Gastroesophageal sphincter (tissue), 4 donors: Measurements from ENCODE around the gene GNG12. TPM values are rescaled to one million over a fixed set of nuclear protein-coding genes. Genes with fewer than 3 reads are reported as not detected.

Source experiments
- ATAC-seq: fragments of 150-250 bp; one replicate; pipeline ENCODE4 v1.9.1; 2016; ENCODE audit warnings: mild to moderate bottlenecking, moderate library complexity
- H3K27ac ChIP-seq, 4 donors: fragments of 200-600 bp; sonication (generic) in 3 of 4; 1 replicate in 3 of 4; 2 replicates in 1 of 4; pipeline ENCODE4 v1.5.1; 2016 to 2019
- H3K27me3 ChIP-seq: fragments of 200-600 bp; sonication (generic); one replicate; pipeline ENCODE4 v1.5.1; 2019
- H3K36me3 ChIP-seq, 2 donors: fragments of 200-600 bp; sonication (generic); one replicate each; pipeline ENCODE4 v1.5.1; 2019; ENCODE audit warnings: control low read depth in 1 of 2
- H3K4me1 ChIP-seq, 3 donors: fragments of 200-600 bp; sonication (generic); 1 replicate in 2 of 3; 2 replicates in 1 of 3; pipeline ENCODE4 v1.5.1; 2016 to 2019; ENCODE audit warnings: control low read depth in 2 of 3
- H3K4me3 ChIP-seq, 2 donors: fragments of 200-600 bp; sonication (generic); one replicate each; pipeline ENCODE4 v1.5.1; 2019; ENCODE audit warnings: mild to moderate bottlenecking in 1 of 2, moderate library complexity in 1 of 2
- H3K9me3 ChIP-seq, 3 donors: fragments of 200-600 bp; sonication (generic); one replicate each; pipeline ENCODE4 v1.5.1; 2017 to 2019; ENCODE audit warnings: control low read depth in 2 of 3
- EP300 ChIP-seq: sonication (generic); formaldehyde crosslinking; IDR thresholded peaks from one replicate; pipeline ENCODE4 v1.6.1; 2017; ENCODE audit warnings: antibody characterized with exemption, mild to moderate bottlenecking
- POLR2A ChIP-seq, 2 donors: fragments of 450-650 bp; IDR thresholded peaks; one replicate each; pipeline ENCODE4 v1.6.1; 2017; ENCODE audit warnings: antibody characterized with exemption in 2 of 2, mild to moderate bottlenecking in 2 of 2, moderate library complexity in 1 of 2
- POLR2AphosphoS5 ChIP-seq: sonication (generic); formaldehyde crosslinking; IDR thresholded peaks from one replicate; pipeline ENCODE4 v1.6.1; 2017; ENCODE audit warnings: antibody characterized with exemption
- WGBS, 2 donors: methylation state at CpG; one replicate each; pipeline ENCODE4 v1.1.5; 2018; ENCODE audit warnings: low coverage in 1 of 2; 5-methylcytosine and 5-hydroxymethylcytosine counted together
- total RNA-seq, 4 donors: library from RNA; depleted of rRNA; stranded (reverse); fragments of >200 nt; gene quantifications; one replicate each; pipeline ENCODE4 v1.1.0, GENCODE V29; 2016
- TF ChIP-seq, protein P1 (sequence below), 4 experiments: fragments of 200-600 bp in 2 of 4; fragments of 450-650 bp in 2 of 4; sonication (generic) in 1 of 4; IDR thresholded peaks; one replicate each; pipeline ENCODE4 v1.5.1; 2017 to 2019; ENCODE audit warnings: antibody characterized with exemption in 4 of 4, mild to moderate bottlenecking in 2 of 4, moderate library complexity in 2 of 4

The GNG12 gene
- total RNA-seq, 4 donors from 2014 or later: 135 to 175 (median 149) TPM

DNA sequence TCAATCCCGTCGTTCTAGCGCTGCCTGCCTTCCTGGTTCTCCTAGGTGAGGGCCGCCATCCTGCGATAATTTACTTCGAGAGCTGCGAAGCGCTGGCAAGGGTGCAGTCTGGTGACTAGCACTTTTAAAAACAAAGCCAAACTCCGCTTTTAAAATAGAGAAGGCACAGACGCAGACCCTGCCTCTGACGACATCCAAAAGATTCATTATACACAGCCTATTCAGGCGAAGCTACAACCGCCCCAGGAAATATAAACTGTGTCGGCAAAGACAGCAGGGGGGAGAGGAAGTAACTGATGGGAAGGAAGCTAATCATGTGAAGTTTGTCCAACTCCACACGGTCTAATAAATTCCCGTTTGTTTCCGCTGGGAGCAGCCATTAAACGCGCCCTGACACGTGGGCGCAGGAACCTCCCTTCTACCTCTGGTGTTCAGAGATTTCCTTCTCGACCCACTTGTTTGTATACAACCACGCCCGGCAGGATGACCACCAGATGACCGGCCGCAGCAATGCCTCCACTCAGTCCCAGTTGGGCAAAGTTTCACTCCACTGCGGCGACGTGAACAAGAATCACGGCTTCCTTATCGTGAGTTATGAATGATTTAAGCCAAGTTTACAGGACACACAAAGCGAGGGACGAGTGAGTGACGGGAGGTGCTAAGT lies 1.3 kb downstream of the GNG12 start:
- peaks cover 0 to 51% (median 0%) of the 10 kb centered on the region in 3 donors for H3K4me1 ChIP-seq
- no peaks in the 10 kb centered on the region for H3K27me3 ChIP-seq
- ATAC-seq: peak; percentile 40
- no peaks in the 10 kb centered on the region for H3K9me3 ChIP-seq
- H3K36me3 ChIP-seq: no peaks in the 10 kb centered on the region
- WGBS, 2 donors: 0% methylated on average over 18 to 33 of the region's 34 CpGs
- peak overlapping the region; percentile 75 to 91 for H3K4me3 ChIP-seq
- TF ChIP-seq POLR2AphosphoS5: peak; percentile 90
- peak; percentile 34 for TF ChIP-seq POLR2A (IDR thresholded peaks at IDR 0.05)
- TF ChIP-seq EP300: no peak
- TF ChIP-seq, protein P1, sequence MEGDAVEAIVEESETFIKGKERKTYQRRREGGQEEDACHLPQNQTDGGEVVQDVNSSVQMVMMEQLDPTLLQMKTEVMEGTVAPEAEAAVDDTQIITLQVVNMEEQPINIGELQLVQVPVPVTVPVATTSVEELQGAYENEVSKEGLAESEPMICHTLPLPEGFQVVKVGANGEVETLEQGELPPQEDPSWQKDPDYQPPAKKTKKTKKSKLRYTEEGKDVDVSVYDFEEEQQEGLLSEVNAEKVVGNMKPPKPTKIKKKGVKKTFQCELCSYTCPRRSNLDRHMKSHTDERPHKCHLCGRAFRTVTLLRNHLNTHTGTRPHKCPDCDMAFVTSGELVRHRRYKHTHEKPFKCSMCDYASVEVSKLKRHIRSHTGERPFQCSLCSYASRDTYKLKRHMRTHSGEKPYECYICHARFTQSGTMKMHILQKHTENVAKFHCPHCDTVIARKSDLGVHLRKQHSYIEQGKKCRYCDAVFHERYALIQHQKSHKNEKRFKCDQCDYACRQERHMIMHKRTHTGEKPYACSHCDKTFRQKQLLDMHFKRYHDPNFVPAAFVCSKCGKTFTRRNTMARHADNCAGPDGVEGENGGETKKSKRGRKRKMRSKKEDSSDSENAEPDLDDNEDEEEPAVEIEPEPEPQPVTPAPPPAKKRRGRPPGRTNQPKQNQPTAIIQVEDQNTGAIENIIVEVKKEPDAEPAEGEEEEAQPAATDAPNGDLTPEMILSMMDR (IDR thresholded peaks at IDR 0.05): peak in 3 of 4 experiments; percentile 12 to 25 (median 18)
- peak overlapping the region; percentile 76 to 97 (median 94) for H3K27ac ChIP-seq

DNA sequence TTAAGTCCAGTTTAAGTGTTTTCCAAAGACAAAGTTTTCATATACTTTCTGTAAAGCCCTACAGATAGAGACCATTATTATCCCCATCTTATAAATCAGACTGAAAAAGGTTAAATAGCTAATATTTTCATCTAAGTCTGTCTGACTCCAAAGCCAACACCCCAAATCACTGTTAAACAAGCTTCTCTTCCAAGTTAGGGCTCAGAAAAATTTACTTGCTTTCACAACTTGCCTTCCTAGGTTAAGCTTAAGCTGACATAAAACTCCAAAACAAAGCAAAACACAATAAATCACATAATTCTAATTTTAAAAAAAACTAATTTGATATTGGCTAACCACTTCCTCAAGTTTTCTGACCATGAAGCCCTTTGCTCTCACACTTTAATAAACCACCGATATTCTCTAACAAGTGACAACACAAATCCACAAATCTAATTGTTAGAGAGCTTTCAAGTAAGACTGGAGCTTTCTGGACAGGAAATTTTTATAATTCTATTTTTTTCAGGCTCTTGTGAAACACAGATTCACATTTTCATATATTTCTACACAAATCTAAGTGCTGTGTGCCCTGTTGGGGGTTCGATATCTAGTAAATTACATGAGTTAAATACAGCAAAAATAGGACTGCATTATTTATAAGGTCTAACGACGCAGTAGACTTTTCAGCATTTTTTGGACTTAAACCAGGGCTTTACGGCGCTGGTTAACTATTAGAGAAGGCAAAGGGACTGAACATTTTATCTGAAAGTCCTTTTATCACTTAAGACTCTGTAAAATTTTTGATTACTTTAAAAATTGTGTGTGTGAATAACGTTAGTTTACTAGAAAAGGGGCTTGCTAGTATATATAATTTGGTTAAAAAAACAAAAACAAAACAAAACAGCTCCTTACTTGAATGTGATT lies 2.1 kb downstream of the GNG12 start:
- Histone ChIP-seq H3K4me1 (peaks cover 0 to 54% (median 0%) of the 10 kb centered on the region in 3 donors), H3K9me3 (no peaks in the 10 kb centered on the region), H3K27ac (peak overlapping the region; percentile 76 to 97 (median 94)), H3K27me3 (no peaks in the 10 kb centered on the region), H3K36me3 (no peaks in the 10 kb centered on the region), H3K4me3 (peak overlapping the region; percentile 75 to 91)
- no peak for ATAC-seq
- 4 to 9% methylated on average over 7 of the region's 7 CpGs for WGBS, 2 donors
- no peak for TF ChIP-seq EP300

DNA sequence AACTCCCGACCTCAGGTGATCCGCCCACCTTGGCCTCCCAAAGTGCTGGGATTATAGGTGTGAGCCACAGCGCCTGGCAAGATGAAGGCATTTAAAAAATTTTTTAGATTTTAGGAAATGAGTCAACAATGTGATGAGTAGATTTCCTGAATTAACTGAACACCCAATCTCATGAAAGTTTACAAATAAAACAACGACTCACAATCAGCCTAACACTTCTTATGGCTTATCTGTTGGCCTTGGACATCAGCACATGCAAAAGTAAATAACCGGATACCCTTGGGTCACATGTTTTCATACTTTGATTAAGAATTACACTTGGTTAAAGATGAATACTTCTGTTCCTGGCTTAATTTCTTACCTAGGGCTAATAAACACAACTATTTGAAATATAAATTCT lies 3.0 kb downstream of the GNG12 start:
- WGBS, 2 donors: 60 to 67% methylated on average over 1 to 3 of the region's 5 CpGs
- Histone ChIP-seq H3K27ac (peak overlapping the region in 3 of 4 donors; percentile 94 to 97 (median 95)), H3K4me3 (peak overlapping the region in 1 of 2 donors; percentile 91), H3K36me3 (no peaks in the 10 kb centered on the region), H3K4me1 (peaks cover 0 to 56% (median 0%) of the 10 kb centered on the region in 3 donors), H3K27me3 (no peaks in the 10 kb centered on the region), H3K9me3 (no peaks in the 10 kb centered on the region)
- no peak for TF ChIP-seq EP300
- TF ChIP-seq POLR2A (IDR thresholded peaks at IDR 0.05): no peak
- TF ChIP-seq, protein P1 (IDR thresholded peaks at IDR 0.05): no peak
- TF ChIP-seq POLR2AphosphoS5: no peak
- no peak for ATAC-seq

DNA sequence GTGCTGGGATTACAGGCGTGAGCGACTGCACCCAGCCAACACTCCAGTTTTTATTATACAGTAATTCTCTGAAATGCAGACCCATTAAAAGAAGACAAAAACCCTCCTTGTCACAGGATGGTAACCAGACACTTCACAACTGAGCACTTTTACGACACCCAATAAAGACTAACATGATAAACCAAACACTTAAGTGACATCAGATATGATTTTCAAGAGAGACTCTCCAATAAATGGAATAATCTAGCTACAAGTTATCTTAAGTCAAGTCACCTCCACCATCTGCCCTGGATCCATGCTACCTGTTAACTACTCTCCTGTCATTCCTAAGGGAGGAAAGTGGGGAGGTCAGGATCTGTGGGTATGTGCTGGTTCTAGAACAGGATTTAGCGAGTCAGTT lies 5.6 kb downstream of the GNG12 start:
- no peak overlapping the region for H3K27ac ChIP-seq
- no peak overlapping the region for H3K4me3 ChIP-seq
- no peak for ATAC-seq
- H3K9me3 ChIP-seq: no peaks in the 10 kb centered on the region
- 95 to 100% methylated on average over 1 to 4 of the region's 4 CpGs for WGBS, 2 donors
- H3K27me3 ChIP-seq: no peaks in the 10 kb centered on the region
- peaks cover 3 to 75% (median 12%) of the 10 kb centered on the region in 3 donors for H3K4me1 ChIP-seq
- TF ChIP-seq POLR2AphosphoS5 (no peak), EP300 (no peak), POLR2A (IDR thresholded peaks at IDR 0.05) (no peak)
- TF ChIP-seq, protein P1 (IDR thresholded peaks at IDR 0.05): no peak
- H3K36me3 ChIP-seq: no peaks in the 10 kb centered on the region

DNA sequence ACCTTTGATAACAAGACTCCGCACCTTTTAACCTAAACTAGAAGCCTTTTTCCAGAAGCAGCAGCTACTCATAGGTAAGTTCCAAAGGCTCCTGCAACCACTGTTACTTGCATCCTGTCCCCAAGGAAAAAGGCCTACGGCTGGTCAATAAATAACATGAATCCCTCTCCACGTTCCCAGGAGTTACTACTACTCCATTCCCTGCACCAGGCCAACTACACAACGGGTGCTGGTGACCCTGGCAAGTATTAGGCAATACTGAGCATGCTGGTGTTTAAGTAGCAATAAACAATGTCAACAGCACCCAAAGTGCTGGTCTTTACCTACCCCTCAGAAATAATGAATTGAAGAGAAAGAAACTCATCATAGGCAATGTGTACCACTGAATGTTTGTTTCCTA lies 7.7 kb downstream of the GNG12 start:
- Histone ChIP-seq H3K27me3 (no peaks in the 10 kb centered on the region), H3K9me3 (no peaks in the 10 kb centered on the region), H3K4me3 (no peak overlapping the region), H3K4me1 (peaks cover 7 to 86% (median 17%) of the 10 kb centered on the region in 3 donors), H3K27ac (peak overlapping the region in 3 of 4 donors; percentile 21 to 76 (median 25)), H3K36me3 (no peaks in the 10 kb centered on the region)
- no peak for TF ChIP-seq POLR2AphosphoS5
- TF ChIP-seq, protein P1 (IDR thresholded peaks at IDR 0.05): no peak
- no peak for TF ChIP-seq POLR2A (IDR thresholded peaks at IDR 0.05)
- no peak for TF ChIP-seq EP300
- no peak for ATAC-seq
- WGBS, 2 donors: 75% methylated on average over 4 of the region's 4 CpGs; no CpG with 5 or more reads in 1 of the 2 donors
